SIG-M5 treated with dmso at 0.1 percent for 504 hours (cell line): Measurements from ENCODE around the gene UST.

Experiments
- DNase-seq: peaks from one replicate; lab custom pipeline; 2025; ENCODE audit not compliant: unreplicated experiment; lab: John Stamatoyannopoulos, UW

Gene UST, protein sequence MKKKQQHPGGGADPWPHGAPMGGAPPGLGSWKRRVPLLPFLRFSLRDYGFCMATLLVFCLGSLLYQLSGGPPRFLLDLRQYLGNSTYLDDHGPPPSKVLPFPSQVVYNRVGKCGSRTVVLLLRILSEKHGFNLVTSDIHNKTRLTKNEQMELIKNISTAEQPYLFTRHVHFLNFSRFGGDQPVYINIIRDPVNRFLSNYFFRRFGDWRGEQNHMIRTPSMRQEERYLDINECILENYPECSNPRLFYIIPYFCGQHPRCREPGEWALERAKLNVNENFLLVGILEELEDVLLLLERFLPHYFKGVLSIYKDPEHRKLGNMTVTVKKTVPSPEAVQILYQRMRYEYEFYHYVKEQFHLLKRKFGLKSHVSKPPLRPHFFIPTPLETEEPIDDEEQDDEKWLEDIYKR

DNA sequence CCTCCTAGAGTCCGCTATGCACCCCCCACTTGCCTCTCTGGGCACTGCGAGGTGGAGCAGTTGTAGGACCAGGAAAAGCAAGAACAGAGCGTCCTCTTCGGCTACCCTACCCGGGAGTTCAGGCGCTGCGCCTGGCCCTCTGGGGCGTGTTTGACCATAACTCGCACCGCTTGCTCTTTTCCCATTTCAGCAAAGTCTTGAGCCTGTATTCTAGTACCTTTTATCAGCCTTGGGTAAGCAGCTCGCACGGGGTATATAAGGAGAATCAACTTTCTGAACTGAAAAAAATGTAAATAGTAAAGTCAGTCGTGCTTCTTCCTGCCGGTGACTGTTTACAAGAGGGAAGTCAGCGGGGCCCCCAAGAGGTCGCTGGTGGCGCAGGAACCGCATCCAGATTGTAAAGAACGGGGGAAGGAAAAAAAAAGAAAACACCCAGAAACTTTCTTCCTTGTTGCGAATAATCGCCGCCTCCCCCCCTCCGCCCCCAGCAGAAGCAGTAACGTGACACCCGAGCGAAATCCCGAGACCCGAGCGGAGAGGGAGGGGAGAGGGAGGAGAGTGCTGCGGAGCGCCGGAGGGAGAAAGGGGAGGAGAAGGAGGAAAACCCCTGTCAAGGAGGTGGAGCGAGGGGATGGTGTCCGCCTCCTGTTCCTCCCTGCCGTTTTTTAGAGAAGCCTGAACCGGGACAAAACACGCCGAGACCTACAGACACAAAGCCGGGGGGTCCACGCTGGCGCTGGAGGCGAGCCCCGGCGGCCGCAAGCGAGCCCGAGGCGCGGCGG is at the start of gene UST:
Gene UST, plus strand, starts transcription at position 668 of the 782 bp plus-strand sequence. CDS start 401 bp downstream, outside the sequence.
- peak; percentile 60 for DNase-seq

DNA sequence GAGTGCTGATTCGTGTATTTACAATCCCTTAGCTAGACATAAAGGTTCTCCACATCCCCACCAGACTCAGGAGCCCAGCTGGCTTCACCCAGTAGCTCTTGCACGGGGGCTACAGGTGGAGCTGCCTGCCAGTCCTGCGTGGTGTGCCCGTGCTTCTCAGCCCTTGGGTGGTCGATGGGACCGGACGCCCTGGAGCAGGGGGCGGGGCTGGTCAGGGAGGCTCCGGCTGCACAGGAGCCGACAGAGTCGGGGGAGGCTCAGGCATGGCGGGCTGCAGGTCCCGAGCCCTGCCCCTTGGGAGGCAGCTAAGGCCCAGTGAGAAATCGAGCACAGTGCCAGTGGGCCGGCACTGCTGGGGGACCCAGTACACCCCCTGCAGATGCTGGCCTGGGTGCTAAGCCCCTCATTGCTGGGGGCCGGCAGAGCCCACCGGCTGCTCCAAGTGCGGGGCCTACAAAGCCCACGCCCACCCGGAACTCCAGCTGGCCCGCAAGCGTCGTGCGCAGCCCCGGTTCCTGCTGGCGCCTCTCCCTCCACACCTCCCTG is 48.9 kb upstream of the UST start:
- DNase-seq, result no peak

DNA sequence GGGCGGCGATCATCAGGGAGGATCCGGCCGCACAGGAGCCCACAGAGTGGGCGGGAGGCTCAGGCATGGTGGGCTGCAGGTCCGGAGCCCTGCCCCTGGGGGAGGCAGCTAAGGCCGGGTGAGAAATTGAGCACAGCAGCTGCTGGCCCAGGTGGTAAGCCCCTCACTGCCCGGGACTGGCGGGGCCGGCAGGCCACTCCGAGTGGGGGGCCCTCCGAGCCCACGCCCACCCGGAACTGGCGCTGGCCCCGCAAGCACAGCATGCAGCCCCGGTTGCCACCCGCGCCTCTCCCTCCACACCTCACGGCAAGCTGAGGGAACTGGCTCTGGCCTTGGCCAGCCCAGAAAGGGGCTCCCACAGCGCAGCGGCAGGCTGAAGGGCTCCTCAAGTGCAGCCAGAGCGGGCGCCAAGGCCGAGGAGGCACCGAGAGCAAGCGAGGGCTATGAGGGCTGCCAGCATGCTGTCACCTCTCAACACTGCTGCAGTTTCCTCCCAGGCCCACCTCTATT is 48.1 kb upstream of the UST start:
- DNase-seq, result no peak

DNA sequence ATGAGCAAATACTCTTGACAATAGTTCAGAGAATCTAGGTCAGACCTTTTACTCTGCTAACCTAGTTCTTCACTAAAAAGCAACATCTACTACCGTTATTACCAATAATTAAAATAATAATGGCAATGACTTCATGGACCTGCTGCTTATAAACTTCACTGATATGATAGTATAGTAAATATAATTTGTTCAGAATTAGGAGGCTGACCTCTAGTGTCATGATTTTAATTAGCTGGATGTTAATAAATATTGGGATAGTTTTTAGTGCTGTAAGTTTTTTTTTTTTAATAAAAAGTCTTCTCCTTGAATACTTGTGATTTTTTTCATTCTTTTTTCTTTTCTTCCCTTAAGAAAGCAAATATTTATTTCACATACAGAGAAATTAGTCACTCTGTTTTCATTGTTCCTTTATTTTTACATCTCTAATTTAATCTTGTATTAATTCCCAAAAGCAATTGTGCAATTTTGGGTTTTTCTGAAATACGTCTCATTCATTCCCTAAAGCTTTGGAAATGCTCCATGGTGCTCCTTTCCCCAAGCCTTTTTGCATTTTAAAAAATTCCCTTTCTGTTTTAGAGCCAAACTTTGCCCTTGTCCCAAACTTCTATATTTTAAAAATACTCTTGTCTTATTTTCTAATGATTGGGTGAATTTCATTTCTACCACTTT is 46.6 kb upstream of the UST start:
- no peak for DNase-seq

DNA sequence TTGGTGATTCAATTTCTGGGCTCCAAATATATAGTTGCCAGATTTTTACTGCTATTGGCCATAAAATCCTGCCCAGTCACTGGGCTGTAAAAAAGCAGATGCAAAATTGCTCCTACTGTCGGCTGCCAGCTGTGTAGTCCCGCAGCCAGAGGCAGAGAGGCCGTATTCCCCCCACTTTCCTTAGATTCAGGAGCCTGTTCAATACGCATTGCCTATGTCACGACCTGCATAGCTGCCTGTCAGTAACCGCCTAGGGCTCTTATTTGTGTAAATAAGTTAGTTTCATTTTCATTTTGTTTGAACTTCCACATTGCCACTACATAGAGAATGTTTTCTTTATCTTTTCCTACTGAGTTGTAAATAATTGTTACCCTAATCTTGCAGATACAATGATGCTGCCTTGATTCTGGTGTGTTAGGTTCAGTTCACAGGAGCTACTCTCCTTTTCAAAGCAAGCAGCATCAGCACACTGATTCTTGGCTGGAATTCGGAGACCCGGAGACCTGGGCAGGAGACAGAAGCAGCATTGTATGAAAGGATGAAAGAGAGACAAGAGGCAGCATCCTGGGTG is 46.0 kb upstream of the UST start:
- no peak for DNase-seq

DNA sequence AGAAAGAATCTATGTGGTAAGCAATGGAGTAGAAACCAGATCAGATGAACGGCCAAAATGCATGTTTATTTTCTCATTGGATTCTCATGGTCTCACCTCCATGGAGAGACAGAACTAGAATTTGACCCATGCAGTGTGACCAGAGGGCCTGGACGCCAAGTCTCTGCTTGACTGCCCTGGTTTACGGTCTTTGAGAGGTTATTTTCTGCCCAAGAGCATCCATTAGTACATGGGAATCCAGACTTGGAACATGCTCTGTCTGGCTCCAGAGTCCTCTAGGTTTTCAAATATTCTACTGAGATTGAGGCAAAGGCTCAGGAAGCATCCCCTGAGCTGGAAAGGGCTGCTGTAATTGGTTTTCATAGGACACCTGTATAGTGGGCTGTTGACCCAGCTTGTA is 45.5 kb upstream of the UST start:
- no peak for DNase-seq

DNA sequence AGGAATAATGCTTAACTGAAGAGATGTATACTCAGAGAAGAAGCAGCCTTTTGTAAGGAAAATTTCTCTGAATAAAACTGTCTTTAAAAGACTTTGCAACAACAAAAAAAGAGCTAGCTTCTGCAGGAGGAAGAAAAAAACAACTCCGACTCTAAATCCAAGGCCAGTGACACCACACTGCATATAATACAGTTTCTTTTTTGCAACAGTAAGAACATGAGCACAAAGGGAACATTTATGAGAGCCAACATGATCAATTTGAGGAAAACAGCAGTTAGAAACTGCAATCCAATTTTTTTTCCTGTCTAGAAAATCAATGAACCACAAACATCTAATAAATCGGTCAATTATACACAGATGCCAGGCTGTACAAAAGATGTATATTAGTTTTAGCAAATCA is 42.9 kb upstream of the UST start:
- DNase-seq, result no peak

DNA sequence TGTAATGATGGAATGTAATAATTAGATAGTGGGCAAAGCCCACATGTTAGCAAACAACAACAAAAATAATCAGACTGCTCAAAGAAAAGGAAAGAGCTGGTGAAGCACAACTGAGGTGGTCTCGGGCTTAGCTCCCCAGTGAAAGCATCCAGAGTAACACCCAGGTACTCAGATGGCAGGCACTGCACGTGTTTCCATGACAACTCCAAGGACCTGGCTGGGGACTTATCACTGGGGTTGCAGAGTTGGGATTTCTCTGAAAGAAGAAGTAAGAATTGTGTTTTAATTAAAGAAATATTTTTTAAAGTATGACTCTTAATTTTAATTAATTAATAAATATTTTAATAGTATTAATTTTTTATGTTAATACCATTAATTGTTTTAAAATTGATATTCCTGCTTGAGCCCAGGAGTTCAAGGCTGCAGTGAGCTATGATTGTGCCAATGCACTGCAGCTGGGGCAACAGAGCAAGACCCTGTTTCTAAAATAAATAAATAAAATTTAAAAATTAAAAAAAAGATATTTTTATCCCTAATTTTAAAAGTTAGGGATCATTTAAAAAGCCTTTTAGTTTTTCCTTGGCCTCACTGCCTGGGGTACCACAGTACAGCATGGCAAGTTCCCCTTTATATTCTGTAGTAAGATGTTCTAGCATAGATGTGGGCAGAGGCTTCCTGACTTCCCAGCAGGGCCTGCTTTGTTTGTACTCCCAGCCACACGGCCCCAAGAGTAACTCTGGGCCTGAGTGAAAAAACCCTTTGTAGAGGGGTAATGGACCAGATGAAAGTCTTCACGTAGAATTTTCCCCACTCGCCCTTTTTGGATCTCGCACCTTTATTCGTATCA is 42.2 kb upstream of the UST start:
- no peak for DNase-seq

DNA sequence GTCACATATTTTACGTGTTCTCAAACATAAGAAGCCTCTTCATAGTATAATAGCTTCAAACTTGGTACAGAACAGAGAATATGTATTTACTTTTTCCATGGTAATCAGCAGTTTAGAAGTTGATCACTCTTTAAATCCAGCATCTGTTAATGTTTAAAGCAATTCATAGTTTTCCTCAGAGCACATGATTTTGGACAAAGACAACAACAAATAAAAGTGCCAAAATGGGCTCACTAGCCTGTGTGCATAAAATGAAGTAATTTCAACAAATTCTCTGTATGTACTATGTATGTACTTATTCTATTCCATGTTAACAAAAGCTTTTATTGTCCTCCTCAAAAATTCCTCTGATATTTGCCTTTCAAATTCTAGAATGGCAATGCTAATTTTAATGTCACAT is 38.1 kb upstream of the UST start:
- DNase-seq, result no peak

DNA sequence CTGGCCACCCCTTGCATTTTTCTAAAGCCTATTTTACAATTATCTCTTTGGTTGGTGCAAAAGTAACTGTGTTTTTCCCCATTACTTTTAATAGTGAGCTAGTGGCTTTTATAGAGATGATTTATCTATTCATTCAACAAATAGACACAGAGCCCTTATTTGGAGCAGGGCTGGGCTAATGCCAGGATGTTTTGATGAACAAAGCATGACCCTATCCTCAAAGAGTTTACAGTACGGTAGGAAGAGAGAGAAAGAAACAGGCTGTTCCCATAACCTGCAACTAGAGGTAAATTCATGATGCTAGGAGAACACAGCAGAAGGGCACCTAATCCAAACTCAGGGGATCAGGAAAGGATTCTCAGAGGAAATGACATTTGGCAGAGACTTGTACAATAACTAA is 37.3 kb upstream of the UST start:
- DNase-seq, result no peak

DNA sequence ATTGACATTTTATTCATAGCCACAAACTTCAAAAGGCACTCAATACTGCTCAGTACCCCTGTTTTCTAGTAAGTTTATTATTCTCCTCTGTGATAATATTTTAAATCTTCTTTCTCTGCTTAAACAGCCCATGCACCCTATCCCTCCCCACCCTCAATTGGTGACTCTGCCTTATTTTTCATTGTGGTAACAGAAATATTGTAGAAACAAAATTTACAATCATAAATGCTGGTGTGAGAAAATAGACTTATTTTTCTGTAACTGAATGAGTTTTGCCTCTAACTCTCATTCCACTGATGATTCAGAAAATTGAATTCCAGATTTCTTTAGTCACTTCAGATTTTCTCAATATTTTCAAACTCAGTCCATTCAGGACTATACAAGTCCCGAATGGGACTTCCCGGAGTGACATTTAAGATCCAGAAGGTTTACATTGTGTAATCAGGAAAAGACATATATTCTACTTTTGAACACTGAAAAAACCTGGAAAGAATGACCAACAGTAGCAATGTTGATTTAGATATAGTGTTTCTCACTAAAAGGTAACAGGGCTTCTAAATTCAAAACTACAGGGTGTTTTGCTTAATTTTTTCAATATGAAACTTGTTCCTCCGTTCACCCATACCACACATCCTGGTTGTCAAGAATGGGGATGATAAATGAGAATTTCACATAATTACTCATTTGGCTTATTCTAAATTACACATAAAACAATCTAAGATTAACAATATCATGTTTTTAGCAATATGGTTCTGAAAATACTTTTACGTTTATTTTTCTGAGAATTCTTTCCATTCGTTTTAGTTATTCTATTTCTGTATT is 34.8 kb upstream of the UST start:
- no peak for DNase-seq

DNA sequence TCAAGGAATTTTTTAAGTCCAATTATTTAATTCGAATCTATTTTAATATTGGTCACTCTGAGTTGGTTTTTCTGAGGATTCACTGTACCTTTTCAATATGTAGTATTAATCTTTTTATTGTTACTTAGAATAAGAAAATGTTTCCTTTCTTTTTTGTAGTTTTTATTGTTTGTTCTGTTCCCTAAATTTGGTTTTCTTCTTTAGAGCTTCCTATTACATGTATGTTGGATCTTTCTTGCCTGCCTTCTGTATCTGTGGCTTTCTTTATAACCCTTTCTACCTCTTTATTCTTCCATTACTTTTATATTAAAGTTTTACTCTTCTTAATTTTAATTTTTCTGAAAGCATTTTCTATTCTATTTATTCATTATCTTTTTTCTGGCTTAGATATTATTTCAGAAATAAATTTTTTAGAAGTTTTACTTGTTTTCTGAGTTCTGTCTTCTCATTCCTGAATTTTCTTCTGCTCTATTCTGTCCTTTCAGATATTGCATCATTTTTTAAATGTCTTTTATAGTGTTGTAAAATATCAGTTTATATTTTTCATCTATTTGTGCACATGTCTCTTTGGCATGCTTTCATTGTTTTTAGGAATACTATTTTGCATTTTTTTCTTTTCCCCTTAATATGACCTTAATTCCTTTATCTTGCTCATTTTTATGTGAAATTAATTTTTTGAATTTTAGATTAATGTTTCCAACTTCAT is 33.6 kb upstream of the UST start:
- no peak for DNase-seq

DNA sequence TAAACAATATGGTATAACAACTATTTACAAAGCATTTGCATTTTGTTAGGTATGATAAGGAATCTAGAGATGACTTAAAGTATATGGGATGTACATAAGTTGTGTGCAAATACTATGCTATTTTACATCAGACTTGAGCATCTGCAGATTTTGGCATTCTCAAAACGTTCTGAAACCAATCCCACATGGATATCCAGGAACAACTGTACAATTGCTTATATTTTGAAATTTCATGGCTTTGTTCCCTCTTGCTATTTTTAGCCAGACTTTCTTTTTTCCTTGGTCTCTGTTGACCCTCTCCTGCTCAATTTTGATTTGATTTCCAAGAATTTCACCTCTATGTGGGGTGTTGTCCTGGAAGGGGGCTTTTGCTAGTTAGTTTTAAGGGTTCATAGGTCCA is 32.9 kb upstream of the UST start:
- DNase-seq, result no peak

DNA sequence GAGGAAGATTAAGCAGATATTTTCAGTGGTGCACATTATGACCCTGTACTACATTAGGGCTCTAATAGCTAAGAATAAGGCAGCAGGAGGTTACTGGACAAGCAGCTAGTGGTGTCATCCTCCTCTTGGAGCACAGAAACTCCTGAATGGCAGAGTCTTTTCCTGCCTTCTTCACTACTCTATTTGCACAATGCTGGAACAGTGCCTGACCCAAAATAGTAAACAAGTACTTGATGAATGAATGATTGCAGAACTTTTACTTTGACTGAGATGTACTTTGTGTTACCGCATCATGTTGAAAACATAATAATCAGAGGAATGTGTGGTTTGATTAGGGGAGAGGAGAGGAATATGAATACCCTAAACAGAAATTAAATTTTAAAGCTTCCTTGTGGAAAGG is 30.0 kb upstream of the UST start:
- no peak for DNase-seq

DNA sequence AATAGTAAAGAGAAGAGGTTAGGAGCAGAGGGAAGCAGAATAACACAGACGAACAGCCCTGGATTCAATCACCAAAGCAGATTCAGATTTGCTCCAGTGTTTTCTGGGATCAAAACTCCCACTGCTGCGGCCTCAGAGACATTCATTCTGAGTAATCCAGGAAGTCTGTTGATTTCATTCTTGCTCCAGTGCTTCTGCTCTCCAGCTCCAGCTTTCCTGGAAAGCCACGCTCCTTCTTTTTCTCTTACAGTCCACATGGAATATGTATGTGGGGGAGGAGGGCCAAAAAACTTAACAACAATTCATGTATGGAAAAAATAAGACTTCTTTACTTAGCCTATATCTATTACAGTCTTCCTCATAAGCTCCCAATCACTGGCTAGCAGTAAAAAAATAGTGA is 26.4 kb upstream of the UST start:
- DNase-seq, result no peak

DNA sequence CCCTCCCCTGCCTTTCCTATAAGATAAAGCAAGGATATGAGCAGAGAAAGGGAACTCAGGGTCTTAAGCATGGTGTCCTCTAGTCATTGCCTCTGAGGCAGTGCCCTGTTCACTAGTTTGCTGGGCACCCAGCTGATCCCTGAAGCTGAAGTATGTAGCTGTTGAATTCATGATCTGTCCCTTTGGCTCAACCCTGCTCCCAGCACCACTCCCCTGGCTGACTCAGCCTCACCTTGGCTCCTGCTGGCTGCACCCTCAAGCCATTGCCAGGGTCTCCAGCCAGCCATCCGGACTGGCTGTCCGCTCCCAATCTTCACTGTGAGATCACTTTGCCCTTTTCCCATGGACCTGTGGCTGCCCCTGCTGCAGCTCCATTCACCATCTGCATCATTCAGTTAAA is 25.9 kb upstream of the UST start:
- no peak for DNase-seq

DNA sequence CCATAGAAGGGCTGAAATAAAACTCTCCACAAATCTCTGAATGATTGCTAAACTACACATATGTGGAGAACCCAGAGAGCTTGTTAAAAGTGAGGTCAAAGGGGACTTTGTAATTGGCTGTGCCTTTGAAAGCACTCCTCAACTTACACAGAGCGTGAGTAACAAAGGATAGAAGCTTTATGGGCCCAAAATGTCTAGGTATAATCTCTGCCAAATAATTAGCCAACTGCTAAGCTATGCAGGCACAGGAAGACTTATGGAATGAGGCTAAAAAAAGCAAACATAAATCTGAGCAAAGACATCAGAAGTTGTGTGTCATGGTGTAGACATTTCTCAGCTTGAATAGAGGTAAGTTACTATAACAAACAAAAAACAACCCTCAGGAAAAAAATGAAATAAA is 23.3 kb upstream of the UST start:
- no peak for DNase-seq

DNA sequence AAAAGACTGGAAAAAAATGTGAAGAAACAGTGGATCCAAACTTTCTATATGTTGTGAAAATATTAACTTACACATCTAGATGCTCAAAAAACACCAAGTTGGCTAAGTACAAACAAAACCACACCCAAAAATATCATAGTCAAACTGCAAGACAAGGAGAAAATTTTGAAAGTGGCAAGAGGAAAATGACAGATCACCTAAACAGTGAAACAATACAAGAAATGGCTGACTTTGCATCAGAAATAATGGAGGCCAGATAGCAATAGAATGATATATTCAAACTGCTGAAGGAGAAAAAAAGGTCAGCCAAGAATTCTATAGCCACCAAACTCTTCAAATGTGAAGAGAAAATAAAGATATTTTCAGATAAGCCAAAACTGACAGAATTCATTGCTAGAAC is 22.4 kb upstream of the UST start:
- DNase-seq, result no peak

DNA sequence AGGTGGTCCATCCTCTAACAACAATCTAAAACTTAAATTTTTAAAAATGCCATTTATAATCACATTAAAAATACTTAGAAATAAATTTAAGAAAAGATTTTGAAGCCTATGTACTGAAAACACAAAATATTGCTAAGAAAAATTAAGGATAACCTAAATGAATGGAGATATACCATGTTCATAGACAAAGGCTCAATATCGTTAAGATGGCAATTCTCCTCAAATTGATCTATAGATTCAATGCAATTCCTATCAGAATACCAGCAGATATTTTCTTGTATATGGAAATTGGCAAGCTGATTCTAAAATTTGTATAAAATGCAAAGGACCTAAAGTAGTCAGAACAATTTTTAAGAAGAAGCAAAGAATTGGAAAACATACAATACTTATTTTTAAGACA is 19.7 kb upstream of the UST start:
- DNase-seq, result no peak
